Measurements from ENCODE around the gene ANKRD13C. TPM values are rescaled to one million over a fixed set of nuclear protein-coding genes. Genes with fewer than 3 reads are reported as not detected.

ANKRD13C gene
- polyA plus RNA-seq, 1 donor (not counting 4 experiments of a cell fraction or from before 2014, with no cell fraction given): 13.4 TPM

DNA sequence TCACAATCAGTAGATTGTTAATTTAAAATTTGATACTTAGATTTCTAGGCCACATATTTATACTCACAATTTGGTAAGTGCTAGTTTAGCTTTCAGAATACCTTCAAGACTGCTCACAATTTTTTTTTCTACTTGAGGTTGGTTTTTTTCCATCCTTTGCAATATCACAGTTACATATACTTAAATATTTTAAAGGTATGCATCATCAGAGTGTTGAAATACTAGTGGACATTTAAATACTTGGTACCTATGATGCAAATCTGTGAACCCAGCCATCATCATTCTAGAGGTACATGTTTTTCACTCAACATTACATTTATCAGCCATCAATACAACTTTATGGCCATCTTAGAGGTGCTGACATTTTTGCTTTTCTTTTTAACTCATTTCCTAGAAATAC, 143.0 kb downstream of the ANKRD13C start:
- Histone ChIP-seq H2AFZ (ENCODE audit: control insufficient read depth, low read length) (no peak overlapping the region), H3K4me1 (ENCODE audit: control insufficient read depth, extremely low read depth, insufficient read depth, low read length) (peaks cover 7% of the 10 kb centered on the region), H3K9ac (ENCODE audit: control insufficient read depth, extremely low read depth, insufficient read depth, low read length) (no peak overlapping the region), H4K20me1 (ENCODE audit: control insufficient read depth, extremely low read depth, insufficient read depth, low read length) (no peaks in the 10 kb centered on the region), H3K9me3 (ENCODE audit: control insufficient read depth, low read depth, low read length) (no peaks in the 10 kb centered on the region), H3K4me2 (ENCODE audit: control insufficient read depth, extremely low read depth, insufficient read depth, low read depth, low read length) (no peak overlapping the region), H3K27ac (ENCODE audit: control insufficient read depth, insufficient read depth, low read length) (no peak overlapping the region), H3K79me2 (ENCODE audit: control insufficient read depth, insufficient read depth, low read length) (peaks cover 99% of the 10 kb centered on the region), H3K4me3 (ENCODE audit: control insufficient read depth in 2 of 3, extremely low read depth in 1 of 3, insufficient read depth in 2 of 3, low read depth in 1 of 3, low read length in 3 of 3) (no peak overlapping the region), H3K27me3 (ENCODE audit: control insufficient read depth, extremely low read depth, insufficient read depth, low read length) (no peaks in the 10 kb centered on the region), H3K9me1 (ENCODE audit: control insufficient read depth, extremely low read depth, insufficient read depth, low read length) (no peaks in the 10 kb centered on the region), H3K36me3 (ENCODE audit: control insufficient read depth in 2 of 2, extremely low read depth in 1 of 2, insufficient read depth in 2 of 2, low read length in 2 of 2) (peaks cover 9 to 14% of the 10 kb centered on the region in 2 experiments)
- DNase-seq (ENCODE audit: low read depth, low spot score) (no peak), FAIRE-seq (no peak)
- dilution Hi-C loops (cut with MboI; ENCODE audit: extremely low pct_ligation_motif_present, low sequenced_read_pairs): no loop called here
- TF ChIP-seq, protein P1, sequence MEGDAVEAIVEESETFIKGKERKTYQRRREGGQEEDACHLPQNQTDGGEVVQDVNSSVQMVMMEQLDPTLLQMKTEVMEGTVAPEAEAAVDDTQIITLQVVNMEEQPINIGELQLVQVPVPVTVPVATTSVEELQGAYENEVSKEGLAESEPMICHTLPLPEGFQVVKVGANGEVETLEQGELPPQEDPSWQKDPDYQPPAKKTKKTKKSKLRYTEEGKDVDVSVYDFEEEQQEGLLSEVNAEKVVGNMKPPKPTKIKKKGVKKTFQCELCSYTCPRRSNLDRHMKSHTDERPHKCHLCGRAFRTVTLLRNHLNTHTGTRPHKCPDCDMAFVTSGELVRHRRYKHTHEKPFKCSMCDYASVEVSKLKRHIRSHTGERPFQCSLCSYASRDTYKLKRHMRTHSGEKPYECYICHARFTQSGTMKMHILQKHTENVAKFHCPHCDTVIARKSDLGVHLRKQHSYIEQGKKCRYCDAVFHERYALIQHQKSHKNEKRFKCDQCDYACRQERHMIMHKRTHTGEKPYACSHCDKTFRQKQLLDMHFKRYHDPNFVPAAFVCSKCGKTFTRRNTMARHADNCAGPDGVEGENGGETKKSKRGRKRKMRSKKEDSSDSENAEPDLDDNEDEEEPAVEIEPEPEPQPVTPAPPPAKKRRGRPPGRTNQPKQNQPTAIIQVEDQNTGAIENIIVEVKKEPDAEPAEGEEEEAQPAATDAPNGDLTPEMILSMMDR (optimal IDR thresholded peaks at IDR 0.05 in 1 of 3, IDR thresholded peaks at IDR 0.05 in 1 of 3, conservative IDR thresholded peaks at IDR 0.05 in 1 of 3; ENCODE audit: extremely low read depth in 1 of 3, insufficient read depth in 2 of 3, low read length in 3 of 3): no peak
- no peak for TF ChIP-seq EZH2 (IDR thresholded peaks at IDR 0.05; ENCODE audit: low read length)

DNA sequence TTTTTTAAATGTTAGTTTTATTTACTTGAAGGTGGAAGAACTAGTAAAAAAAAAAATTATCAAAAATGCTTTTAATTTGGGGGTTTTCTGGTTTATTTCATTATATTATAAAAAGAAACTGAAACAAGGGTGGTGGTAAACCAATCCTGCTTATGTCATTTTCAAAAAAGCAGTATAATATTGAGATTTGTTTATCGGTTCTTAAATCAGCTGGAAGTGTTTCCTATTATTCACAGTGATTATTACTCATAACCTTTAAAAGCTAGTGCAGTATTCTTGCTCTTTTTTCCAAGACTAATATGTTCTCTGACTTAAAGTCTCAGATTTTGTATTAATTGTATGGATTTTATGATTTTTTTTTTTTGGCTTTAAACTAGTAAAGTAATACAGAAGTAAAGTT, 143.7 kb downstream of the ANKRD13C start:
- no peaks in the 10 kb centered on the region for H3K9me3 ChIP-seq (ENCODE audit: control insufficient read depth, low read depth, low read length)
- H3K9ac ChIP-seq (ENCODE audit: control insufficient read depth, extremely low read depth, insufficient read depth, low read length): no peak overlapping the region
- H3K9me1 ChIP-seq (ENCODE audit: control insufficient read depth, extremely low read depth, insufficient read depth, low read length): no peaks in the 10 kb centered on the region
- dilution Hi-C loops (cut with MboI; ENCODE audit: extremely low pct_ligation_motif_present, low sequenced_read_pairs): no loop called here
- DNase-seq (ENCODE audit: low read depth, low spot score): no peak
- no peak overlapping the region for H3K4me2 ChIP-seq (ENCODE audit: control insufficient read depth, extremely low read depth, insufficient read depth, low read depth, low read length)
- no peak overlapping the region for H3K27ac ChIP-seq (ENCODE audit: control insufficient read depth, insufficient read depth, low read length)
- no peak overlapping the region for H2AFZ ChIP-seq (ENCODE audit: control insufficient read depth, low read length)
- no peaks in the 10 kb centered on the region for H3K27me3 ChIP-seq (ENCODE audit: control insufficient read depth, extremely low read depth, insufficient read depth, low read length)
- H3K4me3 ChIP-seq (ENCODE audit: control insufficient read depth in 2 of 3, extremely low read depth in 1 of 3, insufficient read depth in 2 of 3, low read depth in 1 of 3, low read length in 3 of 3): no peak overlapping the region
- peaks cover 99% of the 10 kb centered on the region for H3K79me2 ChIP-seq (ENCODE audit: control insufficient read depth, insufficient read depth, low read length)
- FAIRE-seq: no peak
- H4K20me1 ChIP-seq (ENCODE audit: control insufficient read depth, extremely low read depth, insufficient read depth, low read length): no peaks in the 10 kb centered on the region
- peaks cover 9 to 14% of the 10 kb centered on the region in 2 experiments for H3K36me3 ChIP-seq (ENCODE audit: control insufficient read depth in 2 of 2, extremely low read depth in 1 of 2, insufficient read depth in 2 of 2, low read length in 2 of 2)
- H3K4me1 ChIP-seq (ENCODE audit: control insufficient read depth, extremely low read depth, insufficient read depth, low read length): peaks cover 7% of the 10 kb centered on the region
- TF ChIP-seq EZH2 (IDR thresholded peaks at IDR 0.05; ENCODE audit: low read length): no peak
- TF ChIP-seq, protein P1 (optimal IDR thresholded peaks at IDR 0.05 in 1 of 3, IDR thresholded peaks at IDR 0.05 in 1 of 3, conservative IDR thresholded peaks at IDR 0.05 in 1 of 3; ENCODE audit: extremely low read depth in 1 of 3, insufficient read depth in 2 of 3, low read length in 3 of 3): no peak

Other genes starting within 250 kb of the ANKRD13C start
- gene LRRC40, start 149.1 kb downstream of the ANKRD13C start, polyA plus RNA-seq: 14.6 to 28.5 TPM (median 15.9 TPM) in 3 replicates
- gene SRSF11, start 133.3 kb downstream of the ANKRD13C start, polyA plus RNA-seq: 119 to 236 TPM (median 234 TPM) in 3 replicates
- 3.8 to 5.0 TPM (median 4.4 TPM) in 3 replicates for gene CTH, start 56.5 kb upstream of the ANKRD13C start, polyA plus RNA-seq

Measured in keratinocyte (primary cell).